SU-DHL-6 (cell line): ENCODE data around the gene TOGARAM2.
A peak's percentile ranks its signal among the peaks of the same experiment; 100 is the strongest.

Source experiments
- H2AFZ ChIP-seq: fragments of 200-600 bp; sonication (generic); 2 replicates; pipeline ENCODE4 v1.6.1; 2014; ENCODE audit warnings: low read depth, mild to moderate bottlenecking, moderate library complexity, mixed read lengths, antibody characterized with exemption, low read length; ENCODE audit not compliant: severe bottlenecking
- H3F3A ChIP-seq: fragments of 200-600 bp; shearing (Covaris generic); 2 replicates; pipeline ENCODE4 v1.6.0; 2016; ENCODE audit warnings: antibody characterized with exemption, mild to moderate bottlenecking; ENCODE audit not compliant: insufficient read depth
- H3K27ac ChIP-seq: fragments of 200-600 bp; sonication (generic); 2 replicates; pipeline ENCODE4 v1.5.1; 2016; ENCODE audit warnings: low read depth, mild to moderate bottlenecking, low read length, moderate library complexity, mixed read lengths
- H3K27me3 ChIP-seq: fragments of 200-600 bp; sonication (generic), shearing (Covaris generic); 2 replicates; pipeline ENCODE4 v1.6.0; 2014; ENCODE audit warnings: mild to moderate bottlenecking, low read length
- H3K36me3 ChIP-seq: fragments of 200-600 bp; sonication (generic); 2 replicates; pipeline ENCODE4 v1.6.1; 2014; ENCODE audit warnings: mild to moderate bottlenecking, low read length, mixed read lengths
- H3K4me2 ChIP-seq: fragments of 300-600, 200-600 bp; shearing (Covaris generic), sonication (generic); 2 replicates; pipeline ENCODE4 v1.6.0; 2014; ENCODE audit warnings: low read length, low read depth, mild to moderate bottlenecking; ENCODE audit not compliant: poor library complexity, severe bottlenecking
- H3K4me3 ChIP-seq: fragments of 200-600 bp; sonication (generic); 2 replicates; pipeline ENCODE4 v1.5.1; 2014; ENCODE audit warnings: antibody characterized with exemption, low read length, mild to moderate bottlenecking, mixed read lengths; ENCODE audit not compliant: insufficient read depth, poor library complexity, severe bottlenecking
- H3K79me2 ChIP-seq: fragments of 200-600 bp; sonication (generic); 2 replicates; pipeline ENCODE4 v1.6.1; 2014; ENCODE audit warnings: mild to moderate bottlenecking, low read length, moderate library complexity; ENCODE audit not compliant: insufficient read depth
- H3K9ac ChIP-seq: fragments of 200-600 bp; sonication (generic); 2 replicates; pipeline ENCODE4 v1.7.0; 2014; ENCODE audit warnings: mild to moderate bottlenecking, low read length
- H3K9me2 ChIP-seq: fragments of 200-600 bp; sonication (generic); replicated peaks from 2 replicates; pipeline ENCODE4 v1.6.1; 2014; ENCODE audit warnings: low read length; ENCODE audit not compliant: insufficient read depth
- H3K9me3 ChIP-seq: fragments of 200-600 bp; sonication (generic); 2 replicates; pipeline ENCODE4 v1.6.1; 2014; ENCODE audit warnings: low read length, mixed read lengths; ENCODE audit not compliant: insufficient read depth
- H4K20me1 ChIP-seq: fragments of 200-600 bp; sonication (generic); 2 replicates; pipeline ENCODE4 v1.6.1; 2014; ENCODE audit warnings: low read depth, mild to moderate bottlenecking, antibody characterized with exemption, low read length, moderate library complexity, mixed read lengths
- CTCF ChIP-seq: fragments of 200-600 bp; sonication (generic); IDR thresholded peaks from one replicate; pipeline ENCODE4 v1.5.1; 2017; ENCODE audit warnings: antibody characterized with exemption, mild to moderate bottlenecking, low read length, moderate library complexity; ENCODE audit not compliant: insufficient read depth, poor library complexity, severe bottlenecking
- EZH2phosphoT487 ChIP-seq: fragments of 200-600 bp; sonication (generic), shearing (Covaris generic); conservative IDR thresholded peaks from 2 replicates; pipeline ENCODE4 v1.6.1; 2018; ENCODE audit warnings: mild to moderate bottlenecking, antibody characterized with exemption, low read length, moderate library complexity, mixed read lengths

TOGARAM2 gene

GRCh38 chr2:29000481-29000880 lies 19.4 kb downstream of the TOGARAM2 start:
- H3K79me2 ChIP-seq: no peaks in the 10 kb centered on the region
- H4K20me1 ChIP-seq: no peaks in the 10 kb centered on the region
- no peaks in the 10 kb centered on the region for H3K27me3 ChIP-seq
- no peaks in the 10 kb centered on the region for H3K36me3 ChIP-seq
- no peak overlapping the region for H3K4me3 ChIP-seq
- H3K27ac ChIP-seq: no peak overlapping the region
- no peak overlapping the region for H3K9ac ChIP-seq
- H3K4me2 ChIP-seq: no peak overlapping the region
- peak overlapping the region; percentile 65 for H2AFZ ChIP-seq
- no peaks in the 10 kb centered on the region for H3F3A ChIP-seq
- H3K9me3 ChIP-seq: no peaks in the 10 kb centered on the region
- TF ChIP-seq EZH2phosphoT487: no peak
- no peak for TF ChIP-seq CTCF
- no peaks in the 10 kb centered on the region for H3K9me2 ChIP-seq

GRCh38 chr2:29000956-29001355 lies 19.9 kb downstream of the TOGARAM2 start:
- H4K20me1 ChIP-seq: no peaks in the 10 kb centered on the region
- no peaks in the 10 kb centered on the region for H3K27me3 ChIP-seq
- H3K4me2 ChIP-seq: no peak overlapping the region
- H3K9ac ChIP-seq: no peak overlapping the region
- no peaks in the 10 kb centered on the region for H3K36me3 ChIP-seq
- H3K79me2 ChIP-seq: no peaks in the 10 kb centered on the region
- H3K9me2 ChIP-seq: no peaks in the 10 kb centered on the region
- no peak overlapping the region for H2AFZ ChIP-seq
- H3F3A ChIP-seq: no peaks in the 10 kb centered on the region
- H3K27ac ChIP-seq: no peak overlapping the region
- H3K9me3 ChIP-seq: no peaks in the 10 kb centered on the region
- H3K4me3 ChIP-seq: no peak overlapping the region
- TF ChIP-seq EZH2phosphoT487: no peak
- TF ChIP-seq CTCF: no peak

- Histone ChIP-seq H3K4me2 (no peak overlapping the region), H3K27me3 (no peaks in the 10 kb centered on the region), H3K9me3 (no peaks in the 10 kb centered on the region), H3K9ac (no peak overlapping the region), H3K79me2 (no peaks in the 10 kb centered on the region), H3F3A (no peaks in the 10 kb centered on the region), H2AFZ (no peak overlapping the region), H3K9me2 (no peaks in the 10 kb centered on the region), H3K27ac (no peak overlapping the region), H3K4me3 (no peak overlapping the region), H3K36me3 (no peaks in the 10 kb centered on the region), H4K20me1 (no peaks in the 10 kb centered on the region)
- no peak for TF ChIP-seq EZH2phosphoT487
- TF ChIP-seq CTCF: no peak
These were observed 20.7 kb downstream of the TOGARAM2 start for GRCh38 chr2:29001806-29002205.

GRCh38 chr2:29004755-29005154 lies 23.7 kb downstream of the TOGARAM2 start:
- Histone ChIP-seq H3K79me2 (no peaks in the 10 kb centered on the region), H3K4me2 (no peak overlapping the region), H3K9me2 (no peaks in the 10 kb centered on the region), H3K9ac (no peak overlapping the region), H3F3A (no peaks in the 10 kb centered on the region), H4K20me1 (no peaks in the 10 kb centered on the region), H3K4me3 (no peak overlapping the region), H3K27ac (no peak overlapping the region), H3K9me3 (no peaks in the 10 kb centered on the region), H3K27me3 (no peaks in the 10 kb centered on the region), H2AFZ (no peak overlapping the region), H3K36me3 (no peaks in the 10 kb centered on the region)
- TF ChIP-seq CTCF: no peak
- no peak for TF ChIP-seq EZH2phosphoT487
